ENCODE data around the gene ECSCR. TPM values are rescaled to one million over a fixed set of nuclear protein-coding genes. Genes with fewer than 3 reads are reported as not detected.

Gene ECSCR
- total and polyA plus RNA-seq, 2 donors (not counting 3 experiments of a cell fraction or from before 2014, with no cell fraction given), result 365 to 1,085 TPM

DNA sequence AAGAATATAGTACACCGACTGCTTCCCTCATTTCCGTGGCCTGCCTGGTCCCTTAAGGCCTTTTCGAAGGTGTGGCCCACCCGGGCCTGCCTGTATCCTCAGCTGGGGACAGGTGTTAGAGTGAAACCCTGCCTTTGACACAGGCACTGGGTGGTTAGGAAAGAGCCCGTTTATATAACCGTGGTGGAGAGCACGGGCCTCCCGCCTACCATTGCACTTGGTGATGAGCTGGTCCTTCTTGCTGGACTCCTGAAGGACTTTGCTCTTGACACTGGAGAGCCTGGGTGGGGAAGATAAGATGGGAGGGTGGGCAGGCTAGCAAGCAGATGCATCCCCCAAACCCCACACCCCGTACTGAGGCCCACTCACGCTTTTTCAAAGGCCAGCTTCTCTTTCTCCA lies 61.0 kb downstream of the ECSCR start:
- BruUV-seq (replicated peaks), result no TSS peak
- H3K9ac ChIP-seq (replicated peaks; ENCODE audit: extremely low read depth, insufficient read depth, low read length), result no peak overlapping the region
- no peaks in the 10 kb centered on the region for H3K27me3 ChIP-seq (ENCODE audit: control insufficient read depth in 2 of 2, insufficient read depth in 2 of 2, low read length in 2 of 2)
- H3K4me3 ChIP-seq (replicated peaks in 1 of 3; ENCODE audit: insufficient read depth in 1 of 3, low read depth in 1 of 3, low read length in 3 of 3), result no peak overlapping the region
- dilution Hi-C loops (cut with MboI; ENCODE audit: extremely low pct_ligation_motif_present, low sequenced_read_pairs), result no loop called here
- intact Hi-C loops (cut with micrococcal nuclease), result loop anchor here (10.0 kb wide), 1 partner anchor 207 kb away; the partner anchor contains the start of gene SIL1
- peaks cover 14% of the 10 kb centered on the region for H3K4me1 ChIP-seq (ENCODE audit: control insufficient read depth, extremely low read depth, insufficient read depth, low read length)
- H3K36me3 ChIP-seq (ENCODE audit: control insufficient read depth in 2 of 2, extremely low read depth in 1 of 2, insufficient read depth in 2 of 2, low read length in 2 of 2), result no peaks in the 10 kb centered on the region
- H3K4me2 ChIP-seq (ENCODE audit: insufficient read depth, low read length), result no peak overlapping the region
- TF ChIP-seq GATA2 (IDR thresholded peaks at IDR 0.05; ENCODE audit: insufficient read depth, insufficient read length, low read depth, low read length) (no peak), POLR2AphosphoS5 (IDR thresholded peaks at IDR 0.05; ENCODE audit: insufficient read depth, low read depth, low read length) (no peak), MYC (IDR thresholded peaks at IDR 0.05; ENCODE audit: low read depth, low read length) (no peak)
- no peaks in the 10 kb centered on the region for H3K9me1 ChIP-seq (replicated peaks; ENCODE audit: control insufficient read depth, extremely low read depth, insufficient read depth, low read length)
- DNase-seq (ENCODE audit: low read depth, low spot score) (no peak), FAIRE-seq (no peak)
- H3K27ac ChIP-seq (ENCODE audit: insufficient read depth, low read depth, low read length), result no peak overlapping the region
- no peak overlapping the region for H2AFZ ChIP-seq (ENCODE audit: low read depth, low read length)
- H3K9me3 ChIP-seq (replicated peaks; ENCODE audit: control insufficient read depth, insufficient read depth, low read length), result no peaks in the 10 kb centered on the region
- ChIA-PET POLR2A (no interaction called here), CTCF (interaction anchor here (1.3 kb wide), 1 partner anchor 9 kb away, joined by 3 read pairs; no protein-coding TSS in a partner anchor)
- no peaks in the 10 kb centered on the region for H4K20me1 ChIP-seq (replicated peaks; ENCODE audit: control insufficient read depth, extremely low read depth, insufficient read depth, low read length)
- H3K79me2 ChIP-seq (ENCODE audit: control insufficient read depth, insufficient read depth, low read length), result no peaks in the 10 kb centered on the region

DNA sequence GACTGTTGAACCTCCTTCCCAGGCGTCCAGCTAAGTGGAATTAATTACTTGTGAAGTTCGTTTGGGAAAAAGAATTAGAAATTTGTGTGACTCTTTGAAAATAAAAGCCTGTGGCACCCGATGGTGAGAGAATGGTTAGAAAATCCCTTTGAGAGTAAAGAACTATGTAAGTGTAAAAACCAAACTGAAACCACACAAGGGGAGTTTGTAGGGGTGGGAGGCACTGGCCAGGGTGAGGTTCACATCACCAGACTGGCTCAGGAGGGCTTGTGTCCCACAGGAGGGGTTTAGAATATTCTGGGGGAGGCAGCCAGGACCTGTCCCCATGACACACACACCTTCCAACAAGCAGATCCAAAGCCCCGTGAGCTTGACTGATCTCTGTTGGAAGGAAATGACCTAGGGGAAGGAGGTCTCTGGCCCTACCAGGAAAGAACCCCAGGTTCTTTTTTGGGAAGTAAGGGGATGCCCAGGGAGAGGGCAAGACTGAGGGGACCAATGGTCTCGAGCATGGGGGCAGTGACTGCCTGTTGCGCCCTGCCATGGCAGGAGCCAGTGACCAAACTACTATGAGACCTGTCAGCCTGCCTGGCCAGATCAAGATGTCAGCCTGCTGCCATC lies 62.9 kb downstream of the ECSCR start:
- Histone ChIP-seq H3K27ac (ENCODE audit: insufficient read depth, low read depth, low read length) (no peak overlapping the region), H2AFZ (ENCODE audit: low read depth, low read length) (no peak overlapping the region), H4K20me1 (replicated peaks; ENCODE audit: control insufficient read depth, extremely low read depth, insufficient read depth, low read length) (no peaks in the 10 kb centered on the region), H3K9me3 (replicated peaks; ENCODE audit: control insufficient read depth, insufficient read depth, low read length) (no peaks in the 10 kb centered on the region), H3K4me3 (replicated peaks in 1 of 3; ENCODE audit: insufficient read depth in 1 of 3, low read depth in 1 of 3, low read length in 3 of 3) (no peak overlapping the region), H3K79me2 (ENCODE audit: control insufficient read depth, insufficient read depth, low read length) (no peaks in the 10 kb centered on the region), H3K4me1 (ENCODE audit: control insufficient read depth, extremely low read depth, insufficient read depth, low read length) (peaks cover 13% of the 10 kb centered on the region), H3K4me2 (ENCODE audit: insufficient read depth, low read length) (no peak overlapping the region), H3K9ac (replicated peaks; ENCODE audit: extremely low read depth, insufficient read depth, low read length) (no peak overlapping the region), H3K9me1 (replicated peaks; ENCODE audit: control insufficient read depth, extremely low read depth, insufficient read depth, low read length) (no peaks in the 10 kb centered on the region), H3K27me3 (ENCODE audit: control insufficient read depth in 2 of 2, insufficient read depth in 2 of 2, low read length in 2 of 2) (peaks cover 0 to under 1% of the 10 kb centered on the region in 2 experiments), H3K36me3 (ENCODE audit: control insufficient read depth in 2 of 2, extremely low read depth in 1 of 2, insufficient read depth in 2 of 2, low read length in 2 of 2) (no peaks in the 10 kb centered on the region)
- DNase-seq (ENCODE audit: low read depth, low spot score) (no peak), FAIRE-seq (no peak)
- POLR2A ChIA-PET, result no interaction called here
- intact Hi-C loops (cut with micrococcal nuclease) (loop anchor here (10.0 kb wide), 1 partner anchor 205 kb away; the partner anchor contains the start of gene SIL1), dilution Hi-C loops (cut with MboI; ENCODE audit: extremely low pct_ligation_motif_present, low sequenced_read_pairs) (no loop called here)
- TF ChIP-seq POLR2A (IDR thresholded peaks at IDR 0.05; ENCODE audit: low read depth, low read length) (no peak), EZH2 (IDR thresholded peaks at IDR 0.05; ENCODE audit: borderline replicate concordance, low read depth, low read length, severe bottlenecking) (no peak), GATA2 (IDR thresholded peaks at IDR 0.05; ENCODE audit: insufficient read depth, insufficient read length, low read depth, low read length) (no peak), JUN (IDR thresholded peaks at IDR 0.05; ENCODE audit: borderline replicate concordance, insufficient read depth, insufficient read length, low read depth) (no peak), FOS (IDR thresholded peaks at IDR 0.05; ENCODE audit: borderline replicate concordance, insufficient read depth, low read length) (no peak), MYC (IDR thresholded peaks at IDR 0.05; ENCODE audit: low read depth, low read length) (no peak), POLR2AphosphoS5 (IDR thresholded peaks at IDR 0.05; ENCODE audit: insufficient read depth, low read depth, low read length) (no peak)
- TF ChIP-seq, protein P1, sequence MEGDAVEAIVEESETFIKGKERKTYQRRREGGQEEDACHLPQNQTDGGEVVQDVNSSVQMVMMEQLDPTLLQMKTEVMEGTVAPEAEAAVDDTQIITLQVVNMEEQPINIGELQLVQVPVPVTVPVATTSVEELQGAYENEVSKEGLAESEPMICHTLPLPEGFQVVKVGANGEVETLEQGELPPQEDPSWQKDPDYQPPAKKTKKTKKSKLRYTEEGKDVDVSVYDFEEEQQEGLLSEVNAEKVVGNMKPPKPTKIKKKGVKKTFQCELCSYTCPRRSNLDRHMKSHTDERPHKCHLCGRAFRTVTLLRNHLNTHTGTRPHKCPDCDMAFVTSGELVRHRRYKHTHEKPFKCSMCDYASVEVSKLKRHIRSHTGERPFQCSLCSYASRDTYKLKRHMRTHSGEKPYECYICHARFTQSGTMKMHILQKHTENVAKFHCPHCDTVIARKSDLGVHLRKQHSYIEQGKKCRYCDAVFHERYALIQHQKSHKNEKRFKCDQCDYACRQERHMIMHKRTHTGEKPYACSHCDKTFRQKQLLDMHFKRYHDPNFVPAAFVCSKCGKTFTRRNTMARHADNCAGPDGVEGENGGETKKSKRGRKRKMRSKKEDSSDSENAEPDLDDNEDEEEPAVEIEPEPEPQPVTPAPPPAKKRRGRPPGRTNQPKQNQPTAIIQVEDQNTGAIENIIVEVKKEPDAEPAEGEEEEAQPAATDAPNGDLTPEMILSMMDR (IDR thresholded peaks at IDR 0.05; ENCODE audit: extremely low read depth in 1 of 2, insufficient read depth in 1 of 2, low read depth in 1 of 2, low read length in 2 of 2), result no peak
- TF ChIP-seq, protein P2, sequence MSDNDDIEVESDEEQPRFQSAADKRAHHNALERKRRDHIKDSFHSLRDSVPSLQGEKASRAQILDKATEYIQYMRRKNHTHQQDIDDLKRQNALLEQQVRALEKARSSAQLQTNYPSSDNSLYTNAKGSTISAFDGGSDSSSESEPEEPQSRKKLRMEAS (IDR thresholded peaks at IDR 0.05; ENCODE audit: insufficient read depth, insufficient read length), result no peak
- CTCF ChIA-PET, result interaction anchor here (1.6 kb wide), 1 partner anchor 9 kb away, joined by 7 read pairs; no protein-coding TSS in a partner anchor
- no TSS peak for BruUV-seq (replicated peaks)
